GM21447 (cell line): ENCODE measurements around the gene ZNF521.

Experiments
- ATAC-seq: cut with Tn5 transposase; IDR thresholded peaks from one replicate; pipeline ENCODE4 v1.9.1; 2021; ENCODE audit not compliant: unreplicated experiment

Gene ZNF521

DNA sequence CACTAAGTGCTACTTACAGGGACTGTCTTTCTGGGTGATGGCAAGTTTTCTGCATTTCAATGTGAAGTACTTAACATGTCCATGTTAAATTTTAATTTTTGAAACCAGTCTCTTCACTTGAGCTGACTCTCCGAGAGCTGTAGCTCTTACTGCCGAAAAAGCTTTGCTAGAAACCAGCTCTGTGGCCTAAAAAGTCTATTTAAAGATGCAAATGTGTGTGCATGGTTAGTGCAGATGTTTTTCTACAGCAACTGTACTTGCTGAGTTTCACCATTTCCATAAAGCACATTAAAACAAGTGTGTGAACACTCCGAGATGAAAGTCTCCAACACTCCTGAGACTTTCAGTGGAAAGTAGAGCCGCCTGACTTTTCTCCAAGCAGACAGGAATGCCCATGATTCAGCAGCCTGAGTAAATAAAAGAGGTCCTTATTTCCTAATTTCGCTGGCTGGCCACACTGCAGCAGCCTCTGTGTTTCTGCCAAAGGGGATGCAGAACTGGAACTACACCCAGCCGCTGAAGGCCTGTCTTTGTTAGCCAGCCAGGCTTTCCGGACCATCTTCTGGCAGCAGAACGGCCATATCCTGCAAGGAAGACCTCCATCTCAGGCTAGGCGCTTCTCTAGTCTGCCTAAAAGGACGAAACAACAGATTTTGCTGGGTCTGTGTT lies 121.2 kb downstream of the ZNF521 start:
- no peak for ATAC-seq

DNA sequence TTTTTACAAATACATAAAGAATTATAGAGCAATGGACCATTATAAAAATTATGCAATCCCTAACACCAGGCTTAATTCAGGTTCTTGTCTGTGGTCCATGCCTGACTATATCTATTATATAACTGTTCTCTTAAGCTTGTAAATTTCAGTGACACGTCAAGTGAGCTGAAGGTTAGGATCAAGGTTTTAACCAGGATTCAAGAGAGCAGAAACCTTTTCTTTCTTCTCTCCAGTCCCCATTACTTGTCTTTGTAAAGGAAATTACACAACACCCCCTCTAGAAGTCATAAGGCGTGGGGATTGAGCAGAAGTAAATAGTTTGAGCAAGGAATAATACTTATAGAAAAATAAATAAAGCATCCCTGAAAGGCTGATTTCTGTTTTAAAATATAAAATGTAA lies 122.0 kb downstream of the ZNF521 start:
- ATAC-seq: no peak

DNA sequence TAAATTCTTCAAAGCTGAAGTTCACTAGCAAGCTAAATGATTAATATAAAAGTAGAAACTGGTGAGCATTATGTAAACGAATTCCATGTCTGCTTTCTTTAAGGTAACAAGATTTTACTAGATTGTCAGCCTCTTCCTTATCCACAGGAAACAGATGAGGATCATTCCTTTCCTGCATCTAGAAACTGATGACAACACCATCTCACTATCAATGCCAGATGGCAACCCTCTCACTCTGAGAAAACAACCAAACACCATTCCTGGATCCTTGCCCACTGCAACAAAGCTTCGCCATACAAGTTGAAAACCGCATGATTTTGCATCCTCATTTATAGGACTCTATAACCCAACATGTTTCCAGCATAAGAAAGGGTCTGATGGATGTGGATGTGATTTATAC lies 122.9 kb downstream of the ZNF521 start:
- ATAC-seq: no peak

DNA sequence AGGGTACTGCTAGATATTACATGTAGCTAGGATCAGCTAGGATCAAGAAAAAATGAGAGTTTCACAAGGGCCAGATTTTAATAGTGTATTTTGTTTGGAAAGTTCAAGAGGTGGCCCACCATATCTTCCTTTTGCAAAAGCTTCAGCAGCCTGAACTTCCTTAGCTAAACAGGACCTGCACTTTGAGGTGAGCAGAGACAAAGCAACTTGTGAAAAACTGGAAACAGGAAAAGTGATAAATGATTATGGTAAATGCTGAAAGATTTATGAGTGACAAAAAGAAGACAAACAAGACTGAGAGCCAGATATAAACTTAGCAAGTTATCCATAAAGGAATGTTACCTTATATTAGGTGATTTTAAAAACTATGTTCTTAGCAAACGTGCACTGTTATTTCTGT lies 123.6 kb downstream of the ZNF521 start:
- no peak for ATAC-seq

DNA sequence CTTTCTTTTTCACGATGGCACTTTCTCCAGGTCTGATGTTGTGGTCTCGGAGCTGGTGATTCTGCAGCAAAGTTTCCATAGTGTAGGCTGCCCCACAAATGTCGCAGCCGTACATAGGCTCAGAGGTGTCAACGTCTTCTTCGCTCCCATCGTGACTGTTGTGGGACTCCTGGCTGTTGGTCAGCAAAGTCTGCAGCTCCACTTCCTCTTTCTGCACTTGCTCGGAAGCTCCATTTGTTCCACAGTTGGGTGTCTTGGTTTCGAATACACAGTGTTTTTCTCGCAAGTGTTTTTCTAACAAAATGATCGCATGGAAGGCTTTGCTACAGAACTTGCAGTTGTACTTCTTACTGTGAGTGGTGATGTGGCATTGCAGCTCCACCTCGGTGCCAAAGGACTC lies 126.8 kb downstream of the ZNF521 start:
- ATAC-seq: no peak

DNA sequence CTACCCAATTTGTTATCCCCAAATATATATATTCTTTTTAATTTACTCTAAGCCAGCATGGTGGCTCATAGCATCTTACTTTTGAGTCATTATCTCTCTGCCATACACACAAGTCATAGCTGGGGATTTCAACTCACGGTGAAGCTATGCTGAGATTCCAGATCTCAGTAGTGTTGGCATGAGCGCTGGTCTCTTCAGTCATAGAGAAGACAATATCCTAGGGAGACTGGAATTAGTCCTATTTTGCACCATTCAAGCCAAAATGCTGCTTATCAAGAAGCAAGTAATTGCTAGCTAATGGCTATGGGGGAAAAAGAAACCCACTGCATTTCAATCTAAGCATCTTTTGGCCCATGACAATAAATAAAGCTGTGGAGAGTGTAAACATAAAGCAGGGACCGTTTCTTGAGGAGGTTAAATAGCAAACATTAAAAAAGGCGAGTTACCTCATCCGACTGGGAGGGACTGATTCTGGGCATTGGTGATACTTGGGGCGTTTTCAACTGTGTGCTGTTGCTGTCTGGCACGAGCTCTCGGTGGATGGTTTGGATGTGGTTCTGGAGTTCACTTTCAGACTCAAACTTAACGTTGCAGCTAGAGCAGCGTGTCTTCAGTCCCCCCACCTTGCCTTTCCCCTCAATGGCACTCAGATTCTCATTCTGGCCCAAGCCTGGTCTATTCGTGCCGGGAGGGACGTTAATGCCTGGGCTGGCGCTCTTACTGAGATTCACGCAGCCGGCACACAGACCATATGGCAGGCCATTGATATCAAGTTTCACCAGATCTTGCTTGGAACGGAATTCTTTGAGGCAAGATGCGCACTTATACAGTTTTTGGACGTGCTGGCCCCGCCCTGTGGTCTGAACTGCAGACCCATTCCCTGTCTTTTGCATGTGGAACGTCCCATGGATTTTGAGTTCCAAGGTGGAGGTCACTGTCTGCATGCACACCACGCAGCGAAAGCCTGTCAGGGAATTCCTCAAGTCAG lies 127.8 kb downstream of the ZNF521 start:
- ATAC-seq: no peak

DNA sequence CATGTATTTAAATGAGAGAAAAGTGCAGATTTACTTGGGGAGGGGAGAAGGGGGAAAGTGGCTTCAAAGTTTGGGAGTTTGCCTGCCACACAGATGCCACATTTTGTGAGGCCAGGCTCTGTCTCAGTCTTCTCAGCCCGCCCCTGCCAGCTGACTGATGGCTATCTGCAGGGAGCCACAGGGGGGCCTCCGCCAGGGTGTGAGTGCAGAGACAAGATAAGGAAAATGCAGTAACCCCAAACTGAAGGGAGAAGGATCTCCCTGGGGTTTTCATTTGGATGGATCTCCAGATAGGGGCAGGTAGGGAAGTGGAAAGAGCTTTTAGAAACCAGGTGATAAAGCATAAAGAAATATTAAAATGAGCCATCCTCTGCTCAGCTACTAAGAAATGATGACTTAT lies 128.8 kb downstream of the ZNF521 start:
- no peak for ATAC-seq

DNA sequence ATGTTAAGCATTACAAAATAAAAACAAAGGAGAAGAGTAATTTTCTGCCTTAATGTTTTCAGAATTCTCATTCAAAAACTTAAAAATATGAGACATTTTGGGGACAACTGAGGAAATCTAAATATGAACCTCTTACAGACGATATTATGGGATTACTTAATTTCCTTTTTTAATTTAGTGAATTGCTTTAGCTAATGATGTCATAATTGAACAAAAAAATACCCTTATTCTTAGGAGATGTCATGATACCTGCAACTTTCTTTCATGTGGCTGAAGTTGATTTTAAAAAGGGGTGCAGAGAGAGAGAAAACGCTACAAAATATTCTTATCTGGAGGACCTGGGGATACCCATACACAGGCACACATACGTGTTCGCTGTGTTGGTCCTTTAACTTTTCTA lies 129.3 kb downstream of the ZNF521 start:
- ATAC-seq: no peak

DNA sequence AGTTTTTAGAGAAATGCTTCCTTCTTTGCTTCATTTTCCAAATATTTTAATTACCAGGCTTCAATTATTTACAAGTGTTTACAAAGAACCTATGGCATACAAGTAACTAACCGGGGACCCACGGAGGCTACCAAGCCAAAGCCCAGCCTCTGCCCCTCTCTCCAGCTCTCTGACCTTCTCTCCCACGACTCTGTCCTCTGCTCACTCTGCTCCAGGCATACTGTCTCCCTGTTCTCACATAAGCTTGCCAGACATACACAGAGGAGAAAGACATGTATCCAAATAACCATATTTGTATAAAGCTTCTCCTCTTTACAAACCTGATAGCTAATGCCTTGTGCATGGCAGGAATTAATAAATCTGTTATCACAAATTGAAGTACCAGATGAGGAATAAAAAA lies 141.3 kb downstream of the ZNF521 start:
- no peak for ATAC-seq

DNA sequence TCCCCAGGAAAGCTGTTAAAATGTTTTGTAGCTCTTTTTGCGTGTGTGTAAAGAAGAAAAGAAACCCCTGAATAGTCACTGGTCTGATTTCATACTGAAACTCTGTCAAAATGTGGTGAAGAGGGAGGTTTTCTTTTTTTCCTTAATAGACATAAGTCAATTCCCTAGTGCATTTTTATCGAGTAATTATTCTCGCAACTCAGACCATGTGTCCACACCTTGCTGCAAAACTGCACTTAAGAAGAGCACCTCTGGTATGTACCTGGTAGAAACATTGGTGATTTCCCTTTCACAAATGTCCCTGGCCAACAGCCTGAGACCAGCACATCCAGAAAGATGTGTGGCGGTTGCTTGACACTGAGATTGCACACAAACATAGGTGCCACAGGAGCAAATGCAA lies 159.9 kb downstream of the ZNF521 start:
- no peak for ATAC-seq

DNA sequence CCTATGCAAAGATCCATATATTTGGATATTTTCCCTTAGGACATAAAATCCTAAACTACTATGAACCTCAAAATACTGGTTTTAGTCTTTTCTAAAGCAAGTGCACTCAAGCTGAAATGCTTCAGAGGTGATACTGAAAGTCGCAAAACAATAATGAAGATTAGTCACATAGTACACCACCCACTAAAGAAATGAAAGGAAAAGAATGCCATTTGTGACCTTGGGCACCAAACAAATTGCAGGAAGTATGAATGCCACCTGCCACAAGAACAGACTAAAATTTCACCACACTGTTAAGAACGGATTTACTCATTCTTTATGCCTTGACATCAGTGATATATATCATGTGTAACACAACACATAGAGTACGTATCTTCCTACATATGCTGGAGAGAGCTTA lies 161.5 kb downstream of the ZNF521 start:
- peak; percentile 66 for ATAC-seq

DNA sequence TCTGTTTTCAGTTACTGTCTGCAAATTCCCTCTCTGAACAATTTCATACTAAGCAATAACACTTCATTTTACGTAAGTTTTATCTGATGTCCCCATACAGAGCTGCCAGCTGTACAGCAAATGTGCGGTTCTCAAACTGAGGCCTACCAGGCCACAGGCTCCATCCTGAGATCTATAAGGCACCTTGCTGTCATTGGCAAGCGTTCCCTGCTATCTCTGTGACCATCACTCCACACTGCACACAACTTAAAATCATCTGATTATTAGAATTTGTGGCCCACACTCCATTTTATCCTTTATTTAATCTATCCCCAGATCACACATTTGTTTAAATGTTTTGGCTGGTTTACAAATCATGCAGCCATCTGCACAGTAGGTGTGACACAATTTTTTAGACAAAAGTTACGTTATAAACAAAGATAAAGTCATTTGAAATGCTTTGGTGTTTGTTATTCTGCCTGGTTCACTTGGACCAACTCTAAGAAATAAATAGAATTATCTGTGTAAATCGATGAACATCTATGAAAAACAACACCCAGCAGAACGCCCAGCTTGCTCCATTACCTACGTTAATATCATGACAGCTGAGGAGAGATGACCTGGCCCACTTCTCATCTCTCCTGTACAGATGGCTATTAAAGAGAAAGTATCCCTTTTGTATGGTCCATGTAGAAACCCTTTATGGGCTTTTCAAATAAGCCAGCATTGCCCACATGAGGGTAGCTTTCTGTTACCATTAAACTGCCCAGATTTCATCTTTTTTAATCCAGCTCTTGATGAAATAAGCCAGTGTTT lies 162.4 kb downstream of the ZNF521 start:
- no peak for ATAC-seq

DNA sequence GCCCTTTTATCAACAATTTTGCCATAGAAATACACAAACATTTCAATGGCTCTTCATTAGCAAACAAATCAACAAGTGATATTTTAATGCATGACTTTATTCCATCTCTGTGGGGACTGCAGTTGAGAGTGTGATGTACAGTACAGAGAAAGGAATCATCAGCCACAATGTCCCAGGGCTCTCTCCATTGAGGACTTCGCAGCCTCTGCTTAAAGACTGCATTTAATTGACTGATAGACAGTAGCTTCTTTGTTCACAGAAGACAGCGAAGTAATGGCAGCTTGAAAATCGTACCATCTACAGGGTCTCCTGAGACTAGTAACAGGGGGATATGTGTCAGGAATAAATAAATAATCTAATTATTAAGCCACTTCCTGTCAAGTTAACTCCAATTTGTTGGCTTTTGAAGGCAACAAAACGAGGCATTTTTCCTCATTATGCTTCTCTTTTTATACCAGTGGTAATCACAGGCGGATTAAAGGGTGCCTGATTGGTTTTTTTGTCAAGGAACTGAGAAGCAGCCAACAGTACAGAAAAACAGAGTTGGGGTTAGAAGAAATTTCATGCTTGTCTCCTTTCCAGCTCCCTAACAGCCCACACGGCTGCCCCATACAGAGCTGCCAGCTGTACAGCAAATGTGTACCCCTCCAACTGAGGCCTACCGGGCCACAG lies 164.3 kb downstream of the ZNF521 start:
- ATAC-seq: no peak

DNA sequence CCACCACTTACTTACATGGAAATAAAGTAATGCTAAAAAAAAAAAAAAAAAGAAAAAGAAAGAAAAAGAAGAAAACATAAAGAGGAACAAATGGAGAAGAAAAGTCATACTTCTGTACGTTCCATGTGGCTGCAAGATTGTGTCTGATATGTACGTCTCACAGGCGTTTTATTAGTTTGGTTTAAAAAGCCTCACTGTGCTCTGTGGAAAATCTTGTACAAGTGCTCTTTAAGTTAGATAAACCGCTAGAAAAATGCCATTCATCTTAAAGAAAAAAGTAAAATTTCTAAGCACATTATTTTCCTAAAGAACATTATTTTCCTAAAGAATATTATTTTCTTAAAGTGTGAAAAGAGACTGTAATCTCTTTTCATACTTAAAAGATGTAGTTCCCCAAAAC lies 165.1 kb downstream of the ZNF521 start:
- ATAC-seq: no peak

DNA sequence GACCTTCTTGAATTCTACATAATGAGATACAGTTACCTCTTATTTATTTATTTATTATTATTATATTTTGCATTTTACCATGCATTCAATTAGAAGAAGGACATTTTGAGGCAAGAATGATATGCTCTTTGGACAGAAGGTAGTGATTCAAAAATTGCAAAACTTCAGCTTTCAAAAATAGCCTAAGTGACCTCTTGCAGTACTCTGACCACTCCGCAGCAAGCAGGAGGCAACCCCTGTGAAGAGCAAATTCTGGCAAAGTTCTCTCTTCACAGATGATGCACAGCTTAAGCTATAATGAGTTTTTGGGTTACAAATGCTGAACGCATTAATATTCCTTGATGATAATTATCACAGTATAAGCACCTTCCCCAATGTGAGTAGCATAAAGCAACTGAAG lies 170.0 kb downstream of the ZNF521 start:
- no peak for ATAC-seq

DNA sequence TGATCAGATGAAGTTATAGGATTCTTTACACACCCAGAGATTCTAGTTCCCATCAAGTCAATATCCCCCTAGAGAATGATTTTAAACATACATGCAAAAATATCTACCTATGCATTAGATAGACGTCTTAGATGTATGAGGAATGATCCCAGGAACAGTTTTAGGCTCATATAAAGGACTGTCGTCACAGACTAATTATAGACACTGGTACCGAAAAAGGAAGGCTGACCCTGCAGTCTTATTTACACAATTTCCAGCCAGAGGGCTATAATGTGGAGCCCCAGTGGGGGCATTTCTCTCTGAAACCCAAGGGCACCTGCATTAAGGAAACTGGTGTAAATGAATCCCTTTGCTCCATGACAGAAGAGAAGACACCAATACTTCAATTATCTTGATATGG lies 170.4 kb downstream of the ZNF521 start:
- no peak for ATAC-seq

DNA sequence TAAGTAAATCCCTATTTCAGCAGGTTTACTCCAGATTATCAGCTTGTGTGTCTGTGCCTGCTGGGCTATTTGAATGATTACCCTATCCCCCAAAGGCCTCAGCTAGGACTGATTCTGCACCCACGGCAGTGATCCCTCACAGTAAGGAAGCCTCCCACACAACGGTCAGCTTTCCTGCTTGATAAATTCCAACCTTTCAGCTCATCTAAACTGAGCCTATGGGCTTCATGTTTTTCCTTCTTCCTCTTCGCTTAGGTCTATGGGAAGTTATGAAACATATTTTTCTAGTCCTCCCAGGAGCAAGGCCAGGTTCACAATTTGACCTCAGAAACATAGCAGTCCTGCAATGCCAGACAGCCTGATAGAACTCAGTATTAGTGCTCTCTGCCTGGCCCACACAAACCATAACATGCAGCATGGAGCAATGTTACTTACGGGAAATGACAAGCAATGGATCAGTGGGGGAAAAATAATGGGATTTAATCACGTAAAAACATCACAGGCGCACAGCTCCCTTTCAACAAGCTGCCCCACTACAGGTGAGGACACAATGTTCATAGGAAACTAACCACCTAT lies 170.9 kb downstream of the ZNF521 start:
- ATAC-seq: no peak

DNA sequence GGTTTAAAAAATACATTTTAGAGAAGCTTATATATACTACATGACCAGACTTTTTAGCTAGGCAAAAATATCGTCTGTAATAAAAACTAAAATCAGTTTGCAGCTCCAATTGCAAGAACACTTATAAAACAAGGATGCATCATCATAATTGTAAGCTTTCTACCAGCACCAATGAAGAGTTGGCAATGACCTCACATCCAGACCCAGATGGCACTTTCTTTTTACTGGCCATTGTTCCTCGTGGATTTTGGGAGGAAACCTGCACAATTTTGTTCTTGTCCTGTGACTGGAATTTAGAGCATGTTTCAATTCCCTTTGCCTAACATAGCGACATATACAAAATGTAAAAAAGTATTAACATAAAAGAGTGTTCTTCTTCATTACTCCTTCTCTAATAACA lies 174.3 kb downstream of the ZNF521 start:
- no peak for ATAC-seq

DNA sequence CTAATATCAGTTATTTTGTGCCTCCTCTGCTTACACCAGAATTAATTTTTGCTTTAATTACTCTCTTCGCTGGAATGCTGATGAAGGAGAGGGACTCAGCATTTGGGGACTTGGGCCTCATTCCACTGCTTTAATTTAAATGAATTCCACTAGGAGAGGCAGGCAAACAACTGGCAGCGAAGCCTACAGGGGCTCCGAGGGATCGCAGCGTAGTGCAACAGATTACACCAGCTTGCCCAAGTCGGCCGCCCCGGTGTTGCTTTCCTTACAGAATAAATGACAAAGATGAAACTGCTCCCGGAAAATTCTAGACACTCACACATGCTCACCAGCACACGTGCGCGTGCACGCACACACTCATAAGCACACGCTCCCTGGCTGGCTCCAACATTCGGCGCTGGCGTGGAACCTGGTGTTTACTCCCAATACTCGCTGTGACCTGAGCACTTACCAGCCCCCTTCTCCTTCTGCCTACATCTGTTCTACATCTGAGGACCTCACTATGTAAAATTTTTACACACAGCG lies 175.4 kb downstream of the ZNF521 start:
- no peak for ATAC-seq
